GM18858 (cell line): ENCODE measurements around the gene ATP5MG.

Experiments used
- ATAC-seq: cut with Tn5 transposase; IDR thresholded peaks from one replicate; pipeline ENCODE4 v1.9.1; 2021; ENCODE audit not compliant: unreplicated experiment

The ATP5MG gene

GRCh38 chr11:118441770-118442275 is 40.4 kb downstream of the ATP5MG start:
- no peak for ATAC-seq

- no peak for ATAC-seq
Measured at GRCh38 chr11:118442301-118442700, 40.9 kb downstream of the ATP5MG start.

GRCh38 chr11:118442908-118443589 is 41.6 kb downstream of the ATP5MG start:
- no peak for ATAC-seq

- ATAC-seq: no peak
Measured at GRCh38 chr11:118443590-118444218, 42.3 kb downstream of the ATP5MG start.

GRCh38 chr11:118447423-118447822 is 46.0 kb downstream of the ATP5MG start:
- no peak for ATAC-seq

GRCh38 chr11:118448294-118448693 is 46.9 kb downstream of the ATP5MG start:
- peak; percentile 71 for ATAC-seq

- ATAC-seq: no peak
Measured at GRCh38 chr11:118449316-118449918, 48.0 kb downstream of the ATP5MG start.

- no peak for ATAC-seq
Measured at GRCh38 chr11:118450451-118450850, 49.0 kb downstream of the ATP5MG start.
